ENCODE measurements around the gene CPVL. TPM values are rescaled to one million over a fixed set of nuclear protein-coding genes. Genes with fewer than 3 reads are reported as not detected.

CPVL gene
- total and polyA plus RNA-seq, 4 donors, result 6.0 to 39.0 (median 12.9) TPM

- Histone ChIP-seq H3K27ac (ENCODE audit: low read depth in 1 of 2, low read length in 2 of 2) (no peak overlapping the region), H3K4me1 (ENCODE audit: control insufficient read depth in 4 of 4, insufficient read depth in 4 of 4, low read length in 3 of 4) (no peaks in the 10 kb centered on the region), H3K36me3 (ENCODE audit: control insufficient read depth in 4 of 4, insufficient read depth in 3 of 4, low read depth in 1 of 4, low read length in 3 of 4) (no peaks in the 10 kb centered on the region), H3K9me3 (ENCODE audit: control insufficient read depth in 4 of 4, low read length in 3 of 4) (peaks cover 6 to 20% (median 8%) of the 10 kb centered on the region in 4 donors), H3K9ac (ENCODE audit: low read depth in 1 of 2, low read length in 2 of 2) (no peak overlapping the region), H3K27me3 (ENCODE audit: control insufficient read depth in 4 of 4, insufficient read depth in 4 of 4, low read length in 3 of 4) (no peaks in the 10 kb centered on the region), H3K4me3 (ENCODE audit: low read depth in 1 of 3, low read length in 3 of 3) (no peak overlapping the region)
- TF ChIP-seq REST (IDR thresholded peaks at IDR 0.05), result no peak
- no peak for TF ChIP-seq FOXA1 (IDR thresholded peaks at IDR 0.05)
- no peak for TF ChIP-seq RXRA (IDR thresholded peaks at IDR 0.05)
- TF ChIP-seq EGR1 (IDR thresholded peaks at IDR 0.05; ENCODE audit: low read depth in 2 of 2), result no peak
- DNase-seq (ENCODE audit: low spot score), result no peak
- 86% methylated on average over 3 of the region's 3 CpGs for WGBS
These were observed 166.6 kb downstream of the CPVL start for GRCh38 chr7:28979776-28980175.

- H3K9me3 ChIP-seq (ENCODE audit: control insufficient read depth in 4 of 4, low read length in 3 of 4), result peaks cover 10 to 36% (median 18%) of the 10 kb centered on the region in 4 donors
- H3K27me3 ChIP-seq (ENCODE audit: control insufficient read depth in 4 of 4, insufficient read depth in 4 of 4, low read length in 3 of 4), result no peaks in the 10 kb centered on the region
- no peaks in the 10 kb centered on the region for H3K4me1 ChIP-seq (ENCODE audit: control insufficient read depth in 4 of 4, insufficient read depth in 4 of 4, low read length in 3 of 4)
- no peaks in the 10 kb centered on the region for H3K36me3 ChIP-seq (ENCODE audit: control insufficient read depth in 4 of 4, insufficient read depth in 3 of 4, low read depth in 1 of 4, low read length in 3 of 4)
- no peak overlapping the region for H3K4me3 ChIP-seq (ENCODE audit: low read depth in 1 of 3, low read length in 3 of 3)
- no peak for DNase-seq (ENCODE audit: low spot score)
- H3K9ac ChIP-seq (ENCODE audit: low read depth in 1 of 2, low read length in 2 of 2), result no peak overlapping the region
- no peak overlapping the region for H3K27ac ChIP-seq (ENCODE audit: low read depth in 1 of 2, low read length in 2 of 2)
- 81% methylated on average over 1 of the region's 1 CpG for WGBS
- TF ChIP-seq YY1 (IDR thresholded peaks at IDR 0.05) (no peak), HNF4G (IDR thresholded peaks at IDR 0.05) (no peak), GABPA (IDR thresholded peaks at IDR 0.05 in 1 of 2, conservative IDR thresholded peaks at IDR 0.05 in 1 of 2) (no peak), EGR1 (IDR thresholded peaks at IDR 0.05; ENCODE audit: low read depth in 2 of 2) (no peak), REST (IDR thresholded peaks at IDR 0.05) (no peak), RXRA (IDR thresholded peaks at IDR 0.05) (no peak), ZBTB33 (IDR thresholded peaks at IDR 0.05) (no peak), HNF4A (conservative IDR thresholded peaks at IDR 0.05) (no peak), ATF3 (IDR thresholded peaks at IDR 0.05) (no peak), MAX (IDR thresholded peaks at IDR 0.05) (no peak), SP1 (IDR thresholded peaks at IDR 0.05) (no peak)
These were observed 168.5 kb downstream of the CPVL start for GRCh38 chr7:28977881-28978280.
